Activated CD4-positive, alpha-beta T cell treated with anti-CD3 and anti-CD28 coated beads, Interleukin-2, Interleukin-4, amounts not matched to agents 100 ng/mL and 50 ng/mL, durations not matched to agents 16 hours and 8 hours (primary cell): ENCODE measurements around the gene KIF18A.
"Not testable (repeated sequence)": the region's sequence is repeated elsewhere in the genome, so short reads cannot be mapped to it uniquely, and the experiment has no call there.

ENCODE experiments used
- DNase-seq: peaks from one replicate; pipeline ENCODE4 v3.0.0-alpha.2; 2020; ENCODE audit warnings: low spot score

Gene KIF18A

GRCh38 chr11:28106353-28107043 lies 1.5 kb downstream of the KIF18A start:
- no peak for DNase-seq

- DNase-seq, result no peak
Measured at GRCh38 chr11:28105869-28106268, 2.1 kb downstream of the KIF18A start.

GRCh38 chr11:28104984-28105383 lies 3.0 kb downstream of the KIF18A start:
- no peak for DNase-seq

- no peak for DNase-seq
Measured at GRCh38 chr11:28104425-28104824, 3.5 kb downstream of the KIF18A start.

- DNase-seq, result not testable (repeated sequence)
Measured at GRCh38 chr11:28102300-28102699, 5.7 kb downstream of the KIF18A start.

- DNase-seq, result no peak
Measured at GRCh38 chr11:28100665-28101064, 7.3 kb downstream of the KIF18A start.

DNA sequence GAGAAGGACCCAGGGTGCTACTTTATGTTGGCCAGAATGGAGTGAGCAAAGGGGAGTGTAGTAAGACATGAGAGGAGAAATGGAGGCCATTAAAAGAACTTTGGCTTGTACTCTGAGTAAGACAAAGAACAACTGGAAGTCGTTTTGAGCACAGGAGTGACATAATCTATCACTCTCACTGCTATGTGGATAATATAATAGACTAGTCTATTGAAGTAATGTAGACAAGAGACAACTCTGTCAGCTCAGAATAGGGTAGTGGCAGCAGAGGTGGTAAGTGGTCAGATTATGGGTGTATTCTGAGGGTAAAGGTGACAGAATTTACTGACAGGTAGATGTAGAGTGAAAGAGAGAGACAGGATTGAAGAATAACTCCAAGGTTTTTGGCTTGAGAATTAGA lies 8.2 kb downstream of the KIF18A start:
- DNase-seq, result no peak

DNA sequence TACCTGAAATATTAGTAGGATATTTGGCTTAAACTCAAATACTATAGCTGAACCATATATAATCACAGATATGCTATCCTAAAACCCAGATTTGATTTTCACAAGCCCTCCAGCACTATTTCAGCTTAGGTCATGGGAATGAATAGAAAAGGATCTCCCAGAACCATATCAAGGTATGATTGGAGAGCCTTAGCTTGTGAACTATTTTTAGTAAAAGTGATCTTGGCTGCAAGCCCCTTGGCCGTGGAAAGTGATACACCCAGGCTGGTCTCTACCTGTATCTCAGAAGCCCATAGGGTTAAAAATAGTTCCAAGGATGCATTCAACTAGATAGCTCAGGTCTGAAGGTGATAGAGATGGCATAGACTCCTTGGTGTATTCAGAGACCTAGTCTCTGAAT lies 9.7 kb downstream of the KIF18A start:
- DNase-seq, result no peak

GRCh38 chr11:28092786-28093185 lies 15.2 kb downstream of the KIF18A start:
- DNase-seq, result no peak

GRCh38 chr11:28090052-28090749 lies 17.8 kb downstream of the KIF18A start:
- DNase-seq, result no peak

DNA sequence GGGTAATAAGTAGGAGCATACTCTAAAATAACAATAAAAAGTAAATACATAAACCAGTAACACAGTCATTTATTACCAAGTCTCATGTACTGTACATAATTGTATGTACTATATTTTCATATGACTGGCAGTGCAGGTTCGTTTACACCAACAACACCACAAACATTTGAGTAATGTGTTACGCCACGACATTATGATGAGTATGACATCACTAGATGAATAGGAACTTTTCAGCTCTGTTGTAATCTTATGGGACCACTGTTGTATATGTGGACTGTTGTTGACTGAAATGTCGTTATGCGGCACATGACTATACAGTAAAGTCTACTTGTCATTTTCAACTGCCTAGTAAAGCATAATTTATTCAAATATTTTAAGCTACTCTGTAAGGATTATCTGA lies 18.6 kb downstream of the KIF18A start:
- DNase-seq, result no peak

GRCh38 chr11:28087693-28088092 lies 20.3 kb downstream of the KIF18A start:
- not testable (repeated sequence) for DNase-seq

DNA sequence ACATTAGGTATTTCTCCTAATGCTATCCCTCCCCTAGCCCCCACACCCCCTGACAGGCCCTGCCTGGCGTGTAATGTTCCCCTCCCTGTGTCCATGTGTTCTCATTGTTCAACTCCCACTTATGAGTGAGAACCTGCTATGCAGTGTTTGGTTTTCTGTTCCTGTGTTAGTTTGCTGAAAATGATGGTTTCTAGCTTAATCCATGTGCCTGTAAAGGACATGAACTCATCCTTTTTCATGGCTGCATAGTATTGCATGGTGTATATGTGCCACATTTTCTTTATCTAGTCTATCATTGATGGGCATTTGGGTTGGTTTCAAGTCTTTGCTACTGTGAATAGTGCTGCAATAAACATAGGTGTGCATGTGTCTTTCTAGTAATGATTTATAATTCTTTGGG lies 20.8 kb downstream of the KIF18A start:
- DNase-seq, result not testable (repeated sequence)

GRCh38 chr11:28086569-28086968 lies 21.4 kb downstream of the KIF18A start:
- DNase-seq, result no peak

DNA sequence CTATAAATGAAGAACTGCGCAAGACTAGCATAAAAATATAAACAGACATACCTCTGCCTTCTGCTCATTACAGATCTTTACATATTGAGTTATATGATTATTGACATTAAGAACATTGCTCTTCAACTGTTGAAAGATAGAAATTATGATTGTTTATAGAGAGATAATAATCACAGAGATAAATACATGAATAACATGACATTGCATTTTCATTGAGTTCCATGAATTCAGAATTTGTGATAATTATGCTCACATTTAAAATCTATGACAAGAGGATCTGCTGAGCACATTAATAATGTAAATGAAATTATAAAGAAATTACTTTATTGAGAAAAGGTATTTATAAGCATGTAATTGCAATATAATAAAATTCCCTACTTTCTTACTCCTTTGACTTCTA lies 24.8 kb downstream of the KIF18A start:
- DNase-seq, result no peak

DNA sequence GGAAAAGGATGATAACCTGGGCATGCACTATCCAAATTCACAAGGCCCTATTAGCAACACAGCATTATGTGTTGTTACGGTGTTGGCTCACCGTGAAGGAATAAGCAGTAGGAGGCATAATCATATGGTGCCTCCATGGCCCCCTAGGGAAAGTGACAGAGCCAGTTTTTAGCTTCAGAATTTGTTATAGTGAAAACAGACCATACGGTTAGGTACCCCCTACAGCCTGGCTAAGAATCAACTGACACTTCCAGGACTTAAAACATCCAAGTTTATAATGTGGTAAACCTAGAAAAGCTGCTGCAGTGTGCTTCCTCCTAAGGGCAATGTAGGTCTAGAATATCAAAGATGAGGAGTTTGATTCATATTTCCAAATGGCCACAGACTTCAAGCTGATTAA lies 30.4 kb downstream of the KIF18A start:
- DNase-seq, result no peak

DNA sequence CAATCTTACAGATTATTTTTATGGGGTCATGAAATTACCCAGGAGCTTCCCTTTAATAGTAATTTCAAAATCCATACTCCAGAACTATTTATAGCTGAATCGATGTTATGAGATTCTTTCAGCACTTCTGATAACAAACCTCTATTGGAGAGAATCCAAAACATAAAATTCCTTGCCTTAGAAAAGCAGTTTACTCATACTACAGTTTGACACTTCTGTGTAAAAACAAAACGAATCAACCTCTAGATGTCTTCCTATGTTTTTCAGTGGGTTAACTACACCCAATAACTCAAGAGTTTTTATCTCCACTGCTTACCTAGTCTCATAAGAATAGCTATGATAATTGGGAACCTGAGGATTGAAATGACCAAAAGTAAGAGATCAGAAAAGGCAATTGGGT lies 35.6 kb downstream of the KIF18A start:
- DNase-seq, result no peak

GRCh38 chr11:28071305-28071704 lies 36.7 kb downstream of the KIF18A start:
- DNase-seq, result no peak

- no peak for DNase-seq
Measured at GRCh38 chr11:28058333-28058732, 49.6 kb downstream of the KIF18A start.

DNA sequence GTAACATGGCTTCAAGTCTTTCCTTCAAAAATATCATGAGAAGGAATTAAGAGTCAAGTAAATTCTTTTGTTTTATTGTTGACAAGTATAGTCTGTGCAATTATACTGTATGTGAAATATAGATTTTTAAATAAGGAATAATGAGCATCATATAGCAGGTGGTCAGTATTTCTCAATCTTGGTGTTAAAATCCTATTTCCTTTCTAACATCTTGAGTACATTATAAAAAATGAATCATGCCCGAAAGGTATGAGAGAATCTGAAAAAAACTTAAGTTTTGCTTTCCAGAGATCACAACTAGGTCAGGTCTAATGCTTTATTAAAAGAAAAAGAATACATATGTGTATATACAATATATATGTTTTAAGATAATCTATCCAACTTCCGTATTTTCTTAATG lies 53.1 kb downstream of the KIF18A start:
- no peak for DNase-seq

DNA sequence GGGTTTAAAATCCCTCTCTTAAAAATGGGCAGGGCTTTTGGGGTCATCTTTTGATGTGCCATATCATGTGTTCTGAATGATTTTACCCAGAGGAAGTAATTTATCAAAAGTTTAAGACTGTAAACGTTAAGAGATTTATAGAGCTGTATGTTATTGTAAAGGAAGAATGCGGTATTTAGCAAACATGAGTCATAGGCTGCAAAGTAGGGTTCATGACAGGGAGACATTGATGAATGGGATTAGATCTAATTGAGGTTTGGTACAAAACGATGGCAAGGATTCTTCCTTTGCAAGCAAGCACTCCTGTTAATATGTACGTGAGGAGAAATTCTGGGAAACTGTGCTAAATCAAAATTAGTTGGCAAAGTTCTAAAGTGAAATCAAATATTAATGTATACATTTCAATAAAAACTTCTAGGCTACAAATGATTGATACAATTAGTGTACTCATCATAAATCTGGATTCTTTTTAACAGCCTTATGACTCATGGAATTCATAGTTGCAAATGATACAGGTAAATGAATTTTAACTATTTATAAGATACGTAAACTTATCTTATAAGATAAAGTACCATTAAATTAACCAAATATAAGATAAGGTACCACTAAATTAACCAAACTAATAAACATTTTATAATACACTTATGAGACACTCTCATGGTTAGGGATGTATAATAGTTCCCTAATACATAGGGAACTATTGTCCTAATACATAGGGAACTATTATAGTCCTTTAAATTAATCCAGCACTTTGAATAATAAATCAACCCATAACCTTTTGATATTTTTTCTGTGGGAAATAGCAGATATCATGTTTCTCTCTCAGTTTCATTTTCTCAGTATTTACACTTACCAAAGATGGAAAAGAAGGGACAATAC lies 58.4 kb downstream of the KIF18A start:
- no peak for DNase-seq

DNA sequence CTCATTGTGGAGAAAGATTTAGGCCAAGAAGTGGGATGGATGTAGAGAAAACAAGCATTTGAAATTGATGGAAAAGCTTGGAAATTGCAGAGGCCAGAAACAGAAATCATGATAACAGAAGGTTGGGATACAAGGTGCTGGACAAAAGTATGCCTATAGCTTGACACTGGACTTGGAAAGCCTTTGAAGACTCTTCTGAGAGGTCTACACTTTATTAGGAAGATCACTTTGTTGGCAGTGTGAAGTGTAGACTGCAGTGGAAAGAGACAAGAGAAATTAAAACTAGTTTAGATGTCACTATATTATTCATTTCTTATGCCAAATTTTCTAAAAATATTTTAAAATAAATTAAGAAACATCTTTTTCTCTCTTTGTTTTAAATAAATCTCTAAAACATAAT lies 59.1 kb downstream of the KIF18A start:
- DNase-seq, result no peak
